ENCODE data around the gene OFD1.

The OFD1 gene

GRCh38 chrX:13695601-13696115 is 38.9 kb upstream of the OFD1 start:
- no peak overlapping the region for H3K4me3 ChIP-seq (ENCODE audit: low read depth, low read length)
- no peak for TF ChIP-seq CTCF (IDR thresholded peaks at IDR 0.05; ENCODE audit: low read depth, low read length)

GRCh38 chrX:13697455-13697854 is 37.1 kb upstream of the OFD1 start:
- H3K4me3 ChIP-seq (ENCODE audit: low read depth, low read length): no peak overlapping the region
- TF ChIP-seq CTCF (IDR thresholded peaks at IDR 0.05; ENCODE audit: low read depth, low read length): no peak

GRCh38 chrX:13697976-13698375 is 36.6 kb upstream of the OFD1 start:
- no peak for TF ChIP-seq CTCF (IDR thresholded peaks at IDR 0.05; ENCODE audit: low read depth, low read length)
- no peak overlapping the region for H3K4me3 ChIP-seq (ENCODE audit: low read depth, low read length)

GRCh38 chrX:13698432-13698831 is 36.1 kb upstream of the OFD1 start:
- no peak for TF ChIP-seq CTCF (IDR thresholded peaks at IDR 0.05; ENCODE audit: low read depth, low read length)
- no peak overlapping the region for H3K4me3 ChIP-seq (ENCODE audit: low read depth, low read length)

- no peak overlapping the region for H3K4me3 ChIP-seq (ENCODE audit: low read depth, low read length)
- TF ChIP-seq CTCF (IDR thresholded peaks at IDR 0.05; ENCODE audit: low read depth, low read length): no peak
These were observed 35.2 kb upstream of the OFD1 start for GRCh38 chrX:13699183-13699826.

- no peak for TF ChIP-seq CTCF (IDR thresholded peaks at IDR 0.05; ENCODE audit: low read depth, low read length)
These were observed 34.2 kb upstream of the OFD1 start for GRCh38 chrX:13700380-13700779.

GRCh38 chrX:13702111-13702789 is 32.3 kb upstream of the OFD1 start:
- H3K4me3 ChIP-seq (ENCODE audit: low read depth, low read length): no peak overlapping the region
- TF ChIP-seq CTCF (IDR thresholded peaks at IDR 0.05; ENCODE audit: low read depth, low read length): no peak

More at GRCh38 chrX:13700380-13700779, 34.2 kb upstream of the OFD1 start:
- H3K4me3 ChIP-seq (ENCODE audit: low read depth, low read length): no peak overlapping the region

All from WI38 (cell line).